ENCODE data around the gene POLK.
A peak's percentile ranks its signal among the peaks of the same experiment; 100 is the strongest.
"Not testable (repeated sequence)": the region's sequence is repeated elsewhere in the genome, so short reads cannot be mapped to it uniquely, and the experiment has no call there.

Gene POLK

GRCh38 chr5:75551471-75551870 is 39.8 kb downstream of the POLK start:
- no peak for DNase-seq (ENCODE audit: low spot score)

GRCh38 chr5:75552764-75553163 is 41.1 kb downstream of the POLK start:
- no peak for DNase-seq (ENCODE audit: low spot score)

- DNase-seq (ENCODE audit: low spot score): no peak
Observed at GRCh38 chr5:75553358-75553757, 41.7 kb downstream of the POLK start.

- no peak for DNase-seq (ENCODE audit: low spot score)
Observed at GRCh38 chr5:75558221-75558620, 46.5 kb downstream of the POLK start.

GRCh38 chr5:75558981-75559632 is 47.4 kb downstream of the POLK start:
- DNase-seq (ENCODE audit: low spot score): no peak

- not testable (repeated sequence) for DNase-seq (ENCODE audit: low spot score)
Observed at GRCh38 chr5:75560655-75561054, 49.0 kb downstream of the POLK start.

GRCh38 chr5:75565991-75566709 is 54.5 kb downstream of the POLK start:
- DNase-seq (ENCODE audit: low spot score): not testable (repeated sequence)

- DNase-seq (ENCODE audit: low spot score): peak; percentile 86
Observed at GRCh38 chr5:75566710-75567309, 55.1 kb downstream of the POLK start.

GRCh38 chr5:75567710-75568109 is 56.0 kb downstream of the POLK start:
- peak; percentile 2 for DNase-seq (ENCODE audit: low spot score)

GRCh38 chr5:75568202-75568601 is 56.5 kb downstream of the POLK start:
- DNase-seq (ENCODE audit: low spot score): no peak

- DNase-seq (ENCODE audit: low spot score): no peak
Observed at GRCh38 chr5:75571547-75571946, 59.9 kb downstream of the POLK start.

GRCh38 chr5:75574791-75575190 is 63.1 kb downstream of the POLK start:
- DNase-seq (ENCODE audit: low spot score): no peak

GRCh38 chr5:75578280-75578679 is 66.6 kb downstream of the POLK start:
- DNase-seq (ENCODE audit: low spot score): not testable (repeated sequence)

- no peak for DNase-seq (ENCODE audit: low spot score)
Observed at GRCh38 chr5:75584641-75585040, 73.0 kb downstream of the POLK start.

GRCh38 chr5:75588666-75589065 is 77.0 kb downstream of the POLK start:
- no peak for DNase-seq (ENCODE audit: low spot score)

- DNase-seq (ENCODE audit: low spot score): no peak
Observed at GRCh38 chr5:75600535-75600934, 88.8 kb downstream of the POLK start.

GRCh38 chr5:75601567-75601966 is 89.9 kb downstream of the POLK start:
- no peak for DNase-seq (ENCODE audit: low spot score)

- DNase-seq (ENCODE audit: low spot score): no peak
Observed at GRCh38 chr5:75601996-75602395, 90.3 kb downstream of the POLK start.

GRCh38 chr5:75603371-75603770 is 91.7 kb downstream of the POLK start:
- peak; percentile 63 for DNase-seq (ENCODE audit: low spot score)

- DNase-seq (ENCODE audit: low spot score): no peak
Observed at GRCh38 chr5:75603821-75604220, 92.1 kb downstream of the POLK start.

- not testable (repeated sequence) for DNase-seq (ENCODE audit: low spot score)
Observed at GRCh38 chr5:75607341-75607740, 95.7 kb downstream of the POLK start.

- DNase-seq (ENCODE audit: low spot score): no peak
Observed at GRCh38 chr5:75608870-75609269, 97.2 kb downstream of the POLK start.

GRCh38 chr5:75610201-75610600 is 98.5 kb downstream of the POLK start:
- DNase-seq (ENCODE audit: low spot score): no peak
